ENCODE data around the gene RPL10A.
"Not testable (repeated sequence)": the region's sequence is repeated elsewhere in the genome, so short reads cannot be mapped to it uniquely, and the experiment has no call there.

RPL10A gene

DNA sequence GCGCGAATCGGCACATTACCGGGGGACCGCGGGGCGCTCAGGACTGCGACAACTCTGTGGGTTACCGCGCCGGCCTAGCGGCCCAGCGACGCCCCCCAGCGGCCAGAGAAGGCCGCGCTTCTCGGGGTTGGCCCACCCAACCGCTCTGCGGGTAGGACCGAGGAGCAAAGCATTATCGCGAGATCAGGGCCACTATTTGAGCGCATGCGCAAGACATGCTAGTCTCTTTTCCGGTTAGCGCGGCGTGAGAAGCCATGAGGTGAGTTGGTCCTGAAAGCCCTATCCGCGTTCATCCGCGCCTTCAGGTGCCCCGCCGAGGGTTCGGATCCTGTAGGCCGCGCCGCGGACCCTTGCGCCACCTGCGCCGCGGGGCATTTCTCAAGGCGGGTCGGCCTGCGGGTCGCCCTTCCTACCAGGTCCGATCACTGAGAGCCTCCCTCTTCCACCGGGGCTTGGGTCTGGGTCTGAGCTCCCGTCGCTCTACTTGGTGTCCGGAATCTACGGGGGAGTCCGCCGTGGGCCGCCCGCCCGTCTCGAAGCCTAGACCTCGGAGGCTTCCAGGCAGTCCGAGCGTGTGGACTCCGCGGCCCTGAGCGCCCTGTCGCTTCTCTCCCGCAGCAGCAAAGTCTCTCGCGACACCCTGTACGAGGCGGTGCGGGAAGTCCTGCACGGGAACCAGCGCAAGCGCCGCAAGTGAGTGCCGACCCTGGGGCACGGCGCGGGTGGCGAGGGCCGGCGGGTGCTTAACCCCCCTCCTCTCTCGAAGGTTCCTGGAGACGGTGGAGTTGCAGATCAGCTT is at the start of gene RPL10A:
Gene RPL10A, plus strand, starts transcription at position 221 of the 799 bp plus-strand sequence. Its CDS starts 34 bp downstream, at position 255.
- DNase-seq (ENCODE audit: low read depth in 2 of 2), result peak; percentile 89 to 94

GRCh38 chr6:35419417-35419816 is 48.8 kb upstream of the RPL10A start:
- DNase-seq (ENCODE audit: low read depth in 2 of 2), result no peak

DNA sequence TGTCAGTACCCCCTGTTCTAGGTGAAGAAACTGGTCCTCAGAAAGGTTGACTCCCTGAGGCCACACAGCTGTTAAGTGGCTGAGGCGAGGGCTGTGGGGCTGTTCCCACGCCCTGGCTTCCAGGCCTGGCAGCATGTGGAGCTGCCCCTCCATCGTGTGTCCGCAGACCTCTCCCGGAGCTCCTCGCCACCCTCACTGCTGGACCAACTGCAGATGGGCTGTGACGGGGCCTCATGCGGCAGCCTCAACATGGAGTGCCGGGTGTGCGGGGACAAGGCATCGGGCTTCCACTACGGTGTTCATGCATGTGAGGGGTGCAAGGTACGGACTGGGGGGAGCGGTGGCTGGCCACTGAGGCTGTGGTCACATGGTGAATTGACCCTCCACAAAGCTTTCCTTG is 48.2 kb upstream of the RPL10A start:
- DNase-seq (ENCODE audit: low read depth in 2 of 2), result no peak

DNA sequence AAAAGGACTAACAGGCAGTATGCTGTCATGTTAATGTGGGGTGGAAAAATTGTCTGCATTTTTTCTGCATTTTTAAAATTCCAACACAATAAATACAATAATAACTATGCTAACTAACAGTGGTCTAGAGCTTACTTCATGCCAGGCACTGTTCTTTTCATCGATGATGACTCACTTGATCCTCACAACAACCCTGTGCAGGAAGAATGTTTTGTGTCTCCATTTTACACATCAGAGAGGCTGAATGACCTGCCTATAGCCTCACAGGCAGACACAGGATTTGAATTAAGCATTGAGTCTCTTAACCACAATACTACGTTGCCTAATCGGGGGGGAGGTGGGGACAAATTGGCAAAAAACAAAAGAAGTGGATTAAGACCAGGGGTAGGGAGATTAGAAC is 42.9 kb upstream of the RPL10A start:
- no peak for DNase-seq (ENCODE audit: low read depth in 2 of 2)

DNA sequence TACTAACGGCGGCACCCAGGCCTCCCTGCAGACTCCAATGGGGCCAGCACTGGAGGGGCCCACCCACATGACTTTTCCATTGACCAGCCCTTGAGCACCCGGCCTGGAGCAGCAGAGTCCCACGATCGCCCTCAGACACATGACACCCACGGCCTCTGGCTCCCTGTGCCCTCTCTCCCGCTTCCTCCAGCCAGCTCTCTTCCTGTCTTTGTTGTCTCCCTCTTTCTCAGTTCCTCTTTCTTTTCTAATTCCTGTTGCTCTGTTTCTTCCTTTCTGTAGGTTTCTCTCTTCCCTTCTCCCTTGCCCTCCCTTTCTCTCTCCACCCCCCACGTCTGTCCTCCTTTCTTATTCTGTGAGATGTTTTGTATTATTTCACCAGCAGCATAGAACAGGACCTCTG is 42.1 kb upstream of the RPL10A start:
- DNase-seq (ENCODE audit: low read depth in 2 of 2), result no peak

- no peak for DNase-seq (ENCODE audit: low read depth in 2 of 2)
Measured at GRCh38 chr6:35427435-35427834, 40.8 kb upstream of the RPL10A start.

GRCh38 chr6:35427851-35428321 is 40.3 kb upstream of the RPL10A start:
- DNase-seq (ENCODE audit: low read depth in 2 of 2), result no peak

DNA sequence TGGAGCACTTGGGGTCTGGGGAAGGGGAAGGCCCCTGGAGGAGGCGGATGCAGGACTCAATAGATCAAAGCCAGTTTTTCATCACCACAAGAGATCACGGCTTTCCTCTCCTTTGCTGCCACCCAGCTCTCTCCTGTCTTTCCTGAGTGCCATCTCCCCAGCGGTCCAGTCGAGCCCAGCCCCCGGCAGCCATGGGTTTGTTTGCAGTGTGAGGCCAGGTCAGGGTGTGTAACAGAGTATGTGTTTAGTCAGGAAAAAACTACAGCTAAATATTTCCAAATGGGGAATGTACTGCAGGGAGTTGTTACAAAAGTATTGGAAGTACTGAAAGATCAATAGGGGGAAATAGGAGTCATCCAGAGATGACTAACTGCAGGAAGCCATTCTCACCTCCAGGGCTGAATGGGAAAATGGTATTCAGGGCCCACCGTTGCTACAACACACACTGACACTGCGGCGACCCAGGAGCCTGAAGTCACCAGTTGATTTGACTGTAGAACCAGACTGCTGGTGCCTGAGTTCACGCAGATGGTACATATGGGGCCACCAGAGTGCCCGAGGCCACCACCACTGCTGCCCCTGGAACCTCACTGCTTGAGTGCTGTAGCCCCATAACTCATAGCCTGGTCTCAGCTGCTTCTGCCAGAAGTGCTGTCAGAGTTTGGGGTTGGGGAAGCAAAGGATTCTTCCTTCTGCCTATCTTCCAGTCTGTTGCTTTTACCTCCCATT is 39.6 kb upstream of the RPL10A start:
- DNase-seq (ENCODE audit: low read depth in 2 of 2), result no peak

DNA sequence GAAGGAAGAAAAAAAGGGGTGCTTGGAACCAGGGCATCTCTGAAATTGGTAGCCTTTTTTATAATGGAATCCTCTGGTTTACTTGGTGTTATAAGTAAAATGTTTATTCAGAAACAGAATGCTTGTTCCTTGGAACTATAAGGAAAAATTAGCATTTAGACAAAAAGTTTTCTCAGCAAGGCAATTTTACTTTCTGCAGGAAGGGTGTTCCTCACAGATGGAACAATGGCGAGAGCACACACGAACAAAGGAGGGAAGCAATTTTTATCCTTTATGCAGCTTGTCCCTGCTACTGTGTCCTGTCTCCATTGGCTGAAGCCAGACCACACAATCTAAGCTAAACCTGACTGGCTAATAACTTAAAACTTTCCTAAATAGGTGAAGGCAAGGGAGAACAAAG is 38.7 kb upstream of the RPL10A start:
- DNase-seq (ENCODE audit: low read depth in 2 of 2), result no peak

GRCh38 chr6:35432291-35432690 is 35.9 kb upstream of the RPL10A start:
- DNase-seq (ENCODE audit: low read depth in 2 of 2), result no peak

DNA sequence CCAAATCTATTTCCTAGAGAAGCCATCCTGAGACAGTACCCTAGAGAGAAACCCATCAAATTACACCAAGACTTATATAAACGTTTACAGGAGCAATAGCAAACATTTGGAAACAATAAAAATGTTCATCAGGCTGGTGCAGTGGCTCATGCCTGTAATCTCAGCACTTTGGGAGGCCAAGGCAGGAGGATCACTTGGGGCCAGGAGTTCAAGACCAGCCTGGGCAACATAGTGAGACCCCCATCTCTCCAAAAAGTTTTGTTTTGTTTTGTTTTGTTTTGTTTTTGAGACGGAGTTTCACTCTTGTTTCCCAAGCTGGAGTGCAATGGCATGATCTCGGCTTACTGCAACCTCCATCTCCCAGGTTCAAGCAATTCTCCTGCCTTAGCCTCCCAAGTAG is 35.5 kb upstream of the RPL10A start:
- not testable (repeated sequence) for DNase-seq (ENCODE audit: low read depth in 2 of 2)

DNA sequence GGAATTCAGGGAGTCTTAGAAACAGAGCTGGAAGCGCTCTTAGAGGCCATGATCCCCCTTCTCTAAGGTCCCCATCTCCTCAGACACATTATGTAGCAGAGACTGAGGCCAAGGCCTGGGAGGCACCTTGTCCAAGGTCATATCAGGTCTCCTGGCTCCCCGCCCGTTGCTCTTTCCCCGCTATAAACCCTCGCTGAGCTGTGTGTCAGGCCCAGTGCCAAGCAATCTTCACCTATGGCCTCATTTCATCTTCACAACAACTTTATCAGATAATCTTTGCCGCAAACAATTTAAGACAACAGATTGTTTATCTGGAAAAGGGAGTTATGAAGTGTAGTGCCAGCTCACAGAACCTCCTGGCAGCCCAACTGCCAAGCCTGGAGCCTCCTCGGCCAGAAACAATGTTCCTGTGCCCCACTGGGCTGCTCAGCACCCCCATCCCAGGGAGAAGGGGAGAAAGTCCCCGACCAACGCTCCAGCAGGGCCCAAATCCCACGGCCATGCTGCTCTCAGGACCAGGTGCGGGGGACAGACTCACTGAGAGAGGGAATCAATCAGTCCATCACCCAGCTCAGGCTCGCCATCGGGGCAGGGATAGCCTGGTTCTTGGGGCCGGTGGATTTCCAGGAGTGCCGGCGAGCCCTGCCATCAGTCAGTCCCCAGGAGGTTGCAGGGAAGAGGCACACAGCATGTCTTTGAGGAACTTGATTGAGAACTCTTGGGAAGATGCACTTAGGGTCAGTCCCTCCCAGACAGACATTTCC is 32.9 kb upstream of the RPL10A start:
- DNase-seq (ENCODE audit: low read depth in 2 of 2), result no peak

DNA sequence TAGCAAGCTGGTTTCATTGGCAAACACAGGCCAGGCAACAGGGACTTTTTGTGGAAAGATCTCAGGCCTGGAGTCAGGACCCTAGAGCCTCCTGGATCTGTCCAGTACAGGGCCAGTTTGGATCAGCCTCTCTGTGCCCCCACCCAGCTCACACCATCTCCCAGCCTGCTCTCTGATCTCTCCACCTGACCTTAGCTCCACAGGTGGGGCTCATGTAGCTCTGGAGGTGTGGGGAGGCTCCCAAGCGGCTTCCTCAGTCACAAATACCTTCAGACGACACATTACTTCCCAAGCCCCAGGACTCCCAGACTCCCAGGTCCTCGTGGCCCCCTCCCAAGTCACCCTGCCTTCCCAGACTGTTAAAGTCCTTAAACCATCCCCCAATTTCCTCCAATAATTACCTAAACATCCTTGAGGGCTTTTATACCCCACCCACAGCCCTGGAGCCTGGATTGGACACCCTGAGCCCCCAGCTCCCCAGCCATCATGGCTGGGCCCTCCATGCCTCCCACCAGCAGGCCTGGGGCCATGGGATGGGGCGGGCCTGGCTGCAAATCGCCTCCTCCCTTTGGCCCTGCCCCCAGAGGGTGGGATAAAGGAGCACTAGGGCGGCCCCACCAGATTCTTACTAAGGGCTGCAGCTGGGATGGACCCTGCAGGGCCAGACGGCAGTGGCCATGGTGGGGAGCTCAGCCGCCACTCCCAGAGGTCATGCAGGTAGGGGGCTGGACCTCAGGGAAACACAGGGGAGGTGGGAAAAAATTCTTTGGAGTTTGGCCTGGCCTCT is 31.9 kb upstream of the RPL10A start:
- DNase-seq (ENCODE audit: low read depth in 2 of 2), result no peak

DNA sequence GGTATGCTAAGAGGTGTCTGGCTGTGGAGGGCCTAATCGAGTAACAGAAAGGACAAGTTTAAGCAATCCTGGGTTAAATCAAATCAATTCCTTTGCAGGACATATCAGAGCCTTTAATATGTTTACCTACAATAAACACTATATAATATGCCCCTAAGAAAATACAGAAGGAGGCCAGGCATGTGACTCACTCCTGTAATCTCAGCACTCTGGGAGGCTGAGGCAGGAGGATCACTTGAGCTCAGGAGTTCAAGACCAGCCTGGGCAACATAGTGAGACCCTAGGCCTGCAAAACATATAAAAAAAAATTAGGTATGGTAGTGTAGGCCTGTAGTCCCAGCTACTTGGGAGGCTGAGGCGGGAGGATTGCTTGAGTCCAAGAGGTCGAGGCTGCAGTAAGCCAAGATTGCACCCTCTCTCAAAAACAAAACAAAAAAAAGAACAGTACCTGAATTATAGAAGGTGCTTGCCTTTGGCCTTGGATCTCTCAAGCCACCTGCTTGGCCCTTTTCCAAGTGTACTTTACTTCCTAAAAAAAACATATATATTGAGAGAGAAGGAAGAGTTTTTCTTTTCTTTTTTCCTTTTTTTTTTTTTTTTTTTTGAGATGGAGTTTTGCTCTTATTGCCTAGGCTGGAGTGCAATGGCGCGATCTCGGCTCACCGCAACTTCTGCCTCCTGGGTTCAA is 29.7 kb upstream of the RPL10A start:
- DNase-seq (ENCODE audit: low read depth in 2 of 2), result not testable (repeated sequence)

GRCh38 chr6:35439308-35439707 is 28.9 kb upstream of the RPL10A start:
- no peak for DNase-seq (ENCODE audit: low read depth in 2 of 2)

DNA sequence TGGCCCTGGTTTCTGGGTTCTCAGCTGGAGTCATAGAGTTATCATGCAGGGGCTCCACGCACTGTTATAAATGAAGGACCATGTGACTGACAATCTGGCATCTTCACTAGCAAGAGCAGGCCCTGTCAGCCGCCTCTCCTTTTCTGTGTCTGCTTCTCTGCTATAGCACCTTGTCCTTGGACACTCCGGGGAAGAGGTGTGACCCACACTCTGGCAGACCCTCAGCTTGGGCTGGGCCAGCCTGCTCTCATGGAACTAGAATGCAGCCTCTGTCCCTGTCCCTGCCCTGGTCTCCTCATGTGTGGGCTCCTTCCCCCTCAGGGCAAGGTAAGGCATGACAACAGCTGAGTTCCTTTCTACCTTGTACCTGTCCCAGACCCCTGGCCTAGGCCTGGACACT is 27.0 kb upstream of the RPL10A start:
- DNase-seq (ENCODE audit: low read depth in 2 of 2), result no peak

- no peak for DNase-seq (ENCODE audit: low read depth in 2 of 2)
Measured at GRCh38 chr6:35441642-35442041, 26.6 kb upstream of the RPL10A start.

- no peak for DNase-seq (ENCODE audit: low read depth in 2 of 2)
Measured at GRCh38 chr6:35442693-35443092, 25.5 kb upstream of the RPL10A start.

- DNase-seq (ENCODE audit: low read depth in 2 of 2), result no peak
Measured at GRCh38 chr6:35443341-35444030, 24.7 kb upstream of the RPL10A start.

- DNase-seq (ENCODE audit: low read depth in 2 of 2), result no peak
Measured at GRCh38 chr6:35445691-35446090, 22.5 kb upstream of the RPL10A start.
